GM10847 (cell line): ENCODE results near the gene PARP12.

Source experiments
- POLR2A ChIP-seq: IDR thresholded peaks from 2 replicates; pipeline ENCODE4 v1.6.1; 2011; ENCODE audit not compliant: insufficient read length; ENCODE audit errors: extremely low read depth

The PARP12 gene

DNA sequence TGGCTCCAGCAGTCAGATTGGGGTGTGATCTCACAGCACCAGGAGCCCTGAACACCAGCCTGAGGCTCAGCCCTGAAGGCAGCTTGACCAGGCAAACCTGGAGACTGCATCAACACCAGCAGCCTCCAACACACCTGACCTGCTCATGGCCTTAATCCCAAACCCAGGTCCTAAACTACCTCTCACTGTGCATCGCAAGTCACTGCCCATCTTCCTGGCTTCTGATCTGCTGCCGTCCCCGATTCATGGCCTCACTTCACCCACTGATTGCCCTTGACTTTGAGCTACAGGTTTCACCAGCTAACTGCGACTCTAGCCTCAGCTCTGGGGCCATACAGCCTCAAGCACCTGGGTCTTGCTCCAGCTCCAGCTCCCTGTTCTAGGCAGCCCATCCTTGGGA lies 49.1 kb downstream of the PARP12 start:
- TF ChIP-seq POLR2A, result no peak

DNA sequence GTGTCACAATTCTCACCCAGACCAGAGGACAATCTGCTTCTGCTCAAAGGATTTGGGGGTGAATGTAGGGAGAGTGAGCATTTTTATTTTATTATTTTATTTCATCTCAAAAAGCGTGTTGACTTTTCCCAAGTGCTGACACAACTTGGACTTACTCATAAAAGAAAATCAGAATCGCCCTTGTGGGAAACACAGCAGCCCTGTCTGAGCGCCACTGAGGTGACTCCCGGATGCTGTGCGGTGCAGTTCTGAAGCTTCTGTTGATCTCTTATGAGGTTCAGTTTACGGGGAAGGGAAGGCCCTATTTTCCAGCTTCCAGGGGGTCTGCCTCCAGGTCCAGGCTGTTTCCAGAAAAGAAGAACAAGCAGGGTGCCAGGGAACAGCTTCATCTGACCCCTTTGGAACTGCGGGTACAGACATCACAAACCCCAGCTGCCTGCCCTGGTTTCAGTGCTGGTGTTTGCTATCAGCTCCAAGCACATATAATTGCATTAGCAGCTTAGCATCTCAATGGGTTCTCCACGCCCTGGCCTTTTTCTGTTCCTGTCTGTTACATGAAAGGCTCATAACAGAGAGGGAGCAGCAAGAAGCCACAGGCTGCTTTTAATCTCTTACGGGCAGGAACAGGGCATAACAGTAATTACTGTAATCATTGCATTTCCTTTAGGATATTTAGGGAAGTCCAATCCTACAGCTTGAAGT lies 52.4 kb downstream of the PARP12 start:
- no peak for TF ChIP-seq POLR2A

DNA sequence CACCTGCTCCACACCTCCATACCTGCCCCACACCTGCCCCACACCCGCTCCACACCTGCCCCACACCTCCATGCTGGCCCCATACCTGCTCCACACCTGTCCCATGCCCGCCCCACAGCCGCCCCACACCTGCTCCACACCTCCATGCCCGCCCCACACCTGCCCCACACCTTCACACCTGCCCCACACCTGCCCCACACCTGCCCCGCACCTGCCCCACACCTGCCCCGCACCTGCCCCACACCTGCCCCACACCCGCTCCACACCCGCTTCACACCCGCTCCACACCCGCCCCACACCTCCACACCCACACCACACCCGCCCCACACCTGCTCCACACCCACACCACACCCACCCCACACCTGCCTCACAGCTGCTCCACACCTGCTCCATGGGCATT lies 53.0 kb downstream of the PARP12 start:
- no peak for TF ChIP-seq POLR2A

DNA sequence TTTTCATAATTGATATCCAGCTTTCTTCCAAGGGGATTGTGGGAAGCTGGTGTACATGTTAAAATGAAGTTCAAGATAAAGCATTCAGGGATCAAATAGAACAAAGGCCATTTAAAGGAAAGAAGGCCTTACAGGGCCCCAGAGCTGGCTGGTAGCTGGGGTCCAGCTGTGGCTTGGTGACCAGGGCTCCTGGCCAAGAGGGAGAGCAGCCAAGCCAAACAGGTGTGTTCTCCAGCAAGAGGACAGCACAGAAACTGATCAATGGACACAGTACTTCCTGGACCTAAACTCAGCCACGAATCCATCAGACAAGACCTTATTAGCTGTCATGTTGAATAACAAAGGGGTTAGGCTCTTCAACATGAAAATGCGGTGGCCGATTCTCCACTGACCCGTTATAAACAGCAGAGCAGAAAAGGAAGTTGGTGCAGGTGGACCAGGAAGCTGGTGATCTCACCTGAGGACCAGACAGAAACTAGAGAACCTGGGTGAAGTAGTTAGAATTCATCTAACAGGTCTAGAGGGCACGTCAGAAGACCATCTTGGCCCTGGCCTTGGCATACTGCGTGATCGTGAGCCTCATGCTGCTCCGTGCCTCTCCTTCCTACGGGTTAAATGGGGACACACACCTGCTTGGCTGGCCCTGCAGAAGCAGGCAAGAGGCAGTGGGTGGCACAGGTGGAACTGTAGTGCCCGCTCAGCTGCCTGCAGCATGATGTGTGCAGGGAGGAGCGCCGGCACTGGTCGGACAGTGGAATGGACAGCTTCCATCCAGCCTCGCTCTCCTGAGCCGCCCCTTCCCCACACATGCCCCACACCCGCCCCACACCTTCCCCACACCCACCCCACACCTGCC lies 53.8 kb downstream of the PARP12 start:
- no peak for TF ChIP-seq POLR2A

DNA sequence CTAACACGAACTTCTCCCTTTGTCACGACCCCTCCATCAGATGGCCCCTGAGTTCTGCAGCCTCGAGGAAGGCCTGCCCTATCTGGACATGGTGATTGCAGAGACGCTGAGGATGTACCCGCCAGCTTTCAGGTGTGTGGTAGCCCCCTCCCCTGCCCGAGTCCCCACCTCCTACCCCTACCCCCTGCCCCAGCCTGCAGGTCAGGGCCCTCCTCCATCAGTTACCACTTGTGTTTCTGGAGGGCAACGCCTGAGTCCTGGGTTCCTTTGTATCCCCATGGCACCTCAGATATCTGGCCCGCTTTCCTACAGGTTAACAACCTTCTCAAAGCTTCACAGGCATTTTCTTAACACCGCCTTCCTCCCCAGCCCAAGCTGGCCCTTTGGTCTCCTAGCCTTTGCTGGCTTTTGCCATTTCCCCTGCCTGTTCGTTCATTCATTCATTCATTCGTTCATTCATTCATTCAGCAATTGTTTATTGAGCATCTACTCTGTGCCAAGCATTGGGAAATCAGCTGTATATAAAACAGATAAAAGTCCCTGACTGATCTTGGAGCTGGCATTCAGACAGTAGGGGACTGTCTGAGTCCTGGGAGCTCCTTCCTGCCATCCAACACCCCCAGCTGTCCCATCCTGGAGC lies 55.6 kb downstream of the PARP12 start:
- no peak for TF ChIP-seq POLR2A

DNA sequence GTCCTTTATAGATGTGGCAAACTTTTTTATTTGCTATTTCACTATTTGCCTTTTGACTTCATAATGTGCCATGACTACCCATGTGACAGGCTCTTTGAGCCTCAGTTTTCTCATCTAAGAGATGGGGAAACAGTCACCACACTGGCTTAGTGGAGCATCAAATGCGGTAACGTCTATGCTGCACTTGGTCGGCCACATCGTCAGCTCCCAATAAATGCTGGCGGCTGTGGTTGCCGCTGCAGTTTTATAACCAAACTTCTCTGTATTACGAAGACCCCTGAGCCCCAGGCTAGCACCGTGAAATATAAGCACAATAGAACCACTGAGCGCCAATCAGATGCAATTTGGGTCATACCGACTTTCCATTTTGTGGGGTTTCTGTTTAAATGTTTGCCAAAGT lies 56.2 kb downstream of the PARP12 start:
- TF ChIP-seq POLR2A, result no peak

DNA sequence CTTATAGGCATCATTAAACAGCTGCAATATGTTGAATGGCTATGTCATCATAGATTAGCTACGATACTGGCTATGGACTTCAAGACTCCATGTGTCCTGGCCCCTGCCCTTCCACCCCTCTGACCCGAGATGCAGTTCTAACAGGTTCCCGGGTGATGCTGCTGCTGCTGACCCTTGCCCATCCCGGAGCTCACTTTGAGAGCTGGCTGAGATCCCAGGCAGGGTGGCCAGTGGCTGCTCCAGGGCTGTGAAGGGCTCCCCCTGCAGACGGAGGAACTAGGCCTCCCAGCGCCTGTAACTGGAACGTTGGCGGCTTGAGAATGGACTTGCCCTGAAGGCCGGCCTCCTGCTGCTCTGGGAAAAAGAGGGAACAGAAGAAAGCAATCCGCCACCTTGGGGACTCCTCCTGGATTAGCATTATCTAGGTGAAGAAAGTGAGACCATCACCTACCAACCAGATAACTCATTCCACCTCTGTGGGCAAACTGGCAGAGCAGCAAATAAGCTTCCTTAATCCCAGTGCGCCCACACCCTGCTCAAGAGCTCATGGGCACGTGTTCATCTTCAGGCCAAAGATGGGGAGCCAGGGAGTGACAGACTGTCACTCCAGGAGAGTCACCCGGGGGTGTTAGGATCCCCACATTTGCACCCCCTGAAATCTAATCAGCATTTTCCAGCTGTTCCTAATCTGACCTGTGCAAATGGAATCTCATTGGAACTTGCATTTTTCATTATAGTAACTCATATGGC lies 56.8 kb downstream of the PARP12 start:
- TF ChIP-seq POLR2A, result no peak

DNA sequence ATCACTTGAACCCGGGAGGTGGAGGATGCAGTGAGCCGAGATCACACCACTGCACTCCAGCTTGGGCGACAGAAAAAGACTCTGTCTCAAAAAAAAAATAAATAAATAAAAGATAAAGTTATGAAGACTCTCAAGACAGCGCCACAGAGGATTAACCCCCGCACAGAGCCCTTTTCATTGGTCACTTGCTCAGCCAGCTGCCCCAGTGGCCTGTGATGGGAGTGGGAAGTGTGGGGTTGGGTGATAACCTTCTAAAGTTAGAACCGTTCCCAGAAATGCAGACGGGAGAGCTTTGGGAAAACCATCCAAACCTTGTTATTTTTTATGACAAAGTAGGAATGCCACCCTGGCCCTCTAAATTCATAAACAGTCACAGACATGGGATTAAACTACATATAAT lies 57.4 kb downstream of the PARP12 start:
- no peak for TF ChIP-seq POLR2A

DNA sequence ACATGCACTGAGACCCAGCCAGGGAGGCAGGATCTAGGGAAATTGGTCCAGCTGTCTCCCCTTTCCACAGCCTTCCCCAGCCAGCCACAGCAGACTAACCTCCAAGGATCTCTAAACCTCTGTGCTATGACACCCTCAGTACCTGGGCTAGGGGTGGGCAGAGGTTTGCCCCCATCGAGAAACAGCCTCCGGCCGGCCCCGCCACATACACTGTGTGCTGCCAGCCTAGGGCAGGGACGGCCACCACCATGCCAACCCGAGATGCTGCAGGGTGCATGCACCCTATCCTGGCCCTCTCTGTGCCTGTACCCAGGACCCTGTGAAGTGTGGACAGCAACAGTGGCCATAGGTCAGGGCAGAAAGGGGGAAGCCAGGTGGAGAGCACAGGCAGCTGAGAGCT lies 58.1 kb downstream of the PARP12 start:
- no peak for TF ChIP-seq POLR2A

DNA sequence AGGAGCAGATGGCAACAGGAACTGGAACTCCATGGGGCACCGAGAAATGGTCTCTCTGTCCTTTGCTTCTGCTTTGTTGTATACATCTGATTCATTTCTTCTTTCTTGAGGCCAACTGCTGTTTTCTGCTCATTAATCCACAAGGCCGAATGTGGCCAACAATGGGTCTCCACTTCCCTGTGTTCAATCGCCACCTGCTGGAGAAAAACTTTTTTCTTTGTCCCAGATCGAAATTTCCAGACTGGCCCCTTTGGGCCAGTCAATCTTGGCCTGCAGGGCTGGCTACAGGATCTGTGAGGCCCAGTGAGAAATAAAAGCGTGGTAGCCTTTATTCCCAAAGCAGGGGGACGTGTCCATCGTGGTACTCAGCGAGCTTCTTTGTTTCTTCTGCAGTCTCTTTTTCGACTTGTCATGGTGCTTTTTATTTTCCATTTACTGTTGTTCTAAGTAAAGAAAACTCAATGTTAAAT lies 58.8 kb downstream of the PARP12 start:
- TF ChIP-seq POLR2A, result no peak

DNA sequence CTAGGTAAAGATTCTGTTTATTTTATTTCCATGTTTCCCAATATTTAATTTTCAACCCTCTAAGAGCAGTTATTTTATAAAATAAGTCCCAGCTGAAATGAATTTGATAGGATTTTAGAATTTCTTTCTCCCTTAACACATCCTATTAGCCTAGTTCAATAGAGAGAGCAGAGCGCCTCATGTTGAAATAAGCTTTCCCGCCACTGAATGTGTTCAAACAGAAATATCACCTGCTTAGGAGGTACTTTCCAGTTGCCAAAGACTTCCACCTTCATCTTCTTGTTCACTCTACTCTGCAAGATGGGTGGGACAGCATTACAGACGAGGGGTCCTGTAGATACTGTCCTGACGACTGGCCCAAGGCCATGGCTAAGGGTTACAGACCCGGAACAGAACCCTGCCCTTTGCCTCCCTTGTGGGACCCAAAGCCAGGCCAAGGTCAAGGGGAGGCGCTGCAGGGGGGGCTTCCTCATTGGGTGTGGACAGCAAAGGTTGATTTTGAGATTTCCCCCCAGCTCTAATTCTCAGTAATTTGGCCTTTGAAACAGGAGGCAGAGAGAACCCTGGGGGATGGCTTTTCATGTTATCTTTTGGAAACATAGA lies 62.0 kb downstream of the PARP12 start:
- TF ChIP-seq POLR2A, result no peak

DNA sequence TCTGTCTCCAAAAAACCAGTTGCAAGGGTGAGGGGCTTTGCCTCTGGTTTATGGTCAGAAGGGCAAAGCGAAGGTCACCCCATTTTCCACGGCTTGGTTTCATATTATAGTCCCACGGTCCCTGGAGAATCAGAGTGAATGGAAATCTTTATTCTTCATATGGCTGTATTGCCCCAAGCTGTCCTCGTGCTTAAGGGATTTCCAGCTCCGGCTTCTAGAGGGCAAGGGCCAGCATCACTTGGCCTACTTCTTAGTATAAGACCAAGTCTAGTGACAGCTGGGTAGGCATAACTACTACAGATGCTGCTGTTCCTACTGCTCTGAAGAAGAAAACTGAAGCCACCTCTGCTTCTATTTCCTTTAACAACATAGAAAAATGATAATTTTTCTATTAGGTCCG lies 63.2 kb downstream of the PARP12 start:
- TF ChIP-seq POLR2A, result no peak

DNA sequence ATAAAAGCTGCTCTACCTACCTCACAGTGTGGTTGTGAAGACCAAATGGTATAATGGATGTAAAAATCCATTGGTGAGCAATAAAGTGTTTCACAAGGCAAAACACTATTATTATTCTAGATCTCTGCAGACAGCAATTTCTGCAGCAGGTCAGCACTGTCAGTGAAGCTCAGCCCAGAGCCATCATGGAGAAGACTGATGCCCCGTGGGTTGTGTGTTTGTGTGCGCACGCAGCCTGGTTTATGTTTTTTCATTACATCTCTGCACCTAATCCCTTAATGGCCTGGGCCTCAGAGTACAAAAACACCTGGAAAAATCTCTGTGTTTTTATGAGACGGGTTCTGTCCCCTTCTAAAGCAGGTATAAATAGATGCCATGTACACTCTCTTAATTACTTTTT lies 64.2 kb downstream of the PARP12 start:
- TF ChIP-seq POLR2A, result no peak

DNA sequence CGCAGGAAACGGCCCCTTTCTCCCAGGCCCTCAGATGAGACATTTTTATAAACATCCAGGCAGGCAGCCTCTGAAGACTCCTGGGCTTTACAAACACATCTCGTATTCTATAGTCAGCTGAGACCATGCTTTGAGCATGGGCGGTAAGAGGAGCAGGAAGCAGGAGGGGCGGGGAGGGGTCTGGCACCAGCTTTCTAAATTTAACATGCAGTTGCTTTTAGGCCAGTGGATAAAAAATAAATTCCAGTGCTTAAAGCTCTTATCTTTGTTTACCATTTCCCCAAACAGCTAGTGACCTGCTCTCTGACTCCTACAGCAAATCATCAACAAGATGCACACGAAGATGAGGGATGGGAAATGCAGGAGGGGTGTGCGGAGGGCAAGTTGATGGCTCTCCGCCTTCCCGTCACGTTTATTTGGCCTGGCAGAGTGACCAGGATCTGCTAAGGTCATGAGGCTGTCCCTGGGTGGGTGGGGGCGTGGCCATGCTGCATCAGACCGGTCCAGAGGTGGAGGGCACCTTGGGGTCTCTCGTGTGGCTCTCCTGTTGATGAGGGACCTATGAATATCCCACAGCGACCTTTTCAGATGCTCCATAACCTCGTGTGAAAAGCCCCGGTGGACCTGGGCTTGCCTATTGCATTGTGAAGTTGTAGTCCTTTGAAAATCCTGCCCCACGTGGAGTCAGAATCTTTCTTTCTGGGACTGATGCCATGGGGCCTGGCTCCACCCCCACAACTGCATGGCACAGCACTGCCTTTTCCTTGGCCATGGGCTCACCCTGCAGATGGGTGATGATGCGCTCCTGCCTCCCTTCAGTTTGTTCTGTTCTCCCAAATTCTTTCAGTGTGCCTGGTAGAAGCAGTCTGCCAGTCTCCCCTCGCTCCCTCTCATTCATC lies 67.5 kb downstream of the PARP12 start:
- TF ChIP-seq POLR2A, result no peak
